ENCODE data around the gene CHCHD3. TPM values are rescaled to one million over a fixed set of nuclear protein-coding genes. Genes with fewer than 3 reads are reported as not detected.
"Not testable (repeated sequence)": the region's sequence is repeated elsewhere in the genome, so short reads cannot be mapped to it uniquely, and the experiment has no call there.

CHCHD3 gene
- total RNA-seq, 1 experiment from 2014 or later, result 192 TPM

DNA sequence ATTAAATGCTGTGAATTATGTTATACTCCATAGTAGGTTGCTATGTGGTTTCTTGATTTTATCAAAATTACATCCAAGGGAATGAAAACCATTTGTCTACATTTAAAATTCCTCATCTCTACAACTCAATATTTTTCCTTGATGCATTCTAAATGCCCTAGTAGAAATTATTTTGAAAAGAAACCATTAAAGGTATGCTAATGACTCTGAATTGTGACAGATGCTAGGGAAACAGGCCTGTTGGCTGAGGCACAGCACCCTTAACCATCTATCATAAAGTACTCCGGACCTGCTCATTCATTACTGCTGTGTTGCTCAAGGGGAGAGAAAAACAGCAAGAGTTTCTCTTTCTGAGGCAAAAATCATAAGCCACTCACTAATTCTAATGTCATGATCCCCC lies 131.2 kb downstream of the CHCHD3 start:
- DNase-seq, result no peak
- no peaks in the 10 kb centered on the region for H3K4me1 ChIP-seq
- H3K27ac ChIP-seq, result no peak overlapping the region

DNA sequence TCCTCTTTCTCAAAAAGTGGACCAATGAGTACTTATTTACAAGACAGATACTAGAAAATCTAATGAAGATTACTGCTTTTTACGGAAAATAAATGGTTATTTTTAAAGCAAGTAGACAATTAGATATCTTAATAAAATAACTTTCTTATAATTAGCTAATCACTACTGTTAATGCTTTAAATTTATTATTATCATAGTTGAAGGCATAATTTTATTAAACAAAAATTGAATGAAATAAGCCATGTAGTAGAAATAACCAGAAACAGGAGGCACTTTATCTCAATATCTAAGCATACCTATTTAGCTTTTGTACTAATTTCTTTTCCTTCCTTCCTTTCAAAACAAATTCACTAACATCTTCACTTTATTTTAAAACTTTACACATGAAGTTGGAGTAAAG lies 134.9 kb downstream of the CHCHD3 start:
- no peaks in the 10 kb centered on the region for H3K9me3 ChIP-seq (replicated peaks)
- no peak overlapping the region for H3K4me3 ChIP-seq
- DNase-seq, result no peak
- peaks cover 2% of the 10 kb centered on the region; the same call in 1 of the 2 replicates for H3K36me3 ChIP-seq
- H3K4me1 ChIP-seq, result no peaks in the 10 kb centered on the region
- no peak overlapping the region for H3K27ac ChIP-seq
- H3K27me3 ChIP-seq, result no peaks in the 10 kb centered on the region

More for the DNA sequence above, 131.2 kb downstream of the CHCHD3 start:
- no peak overlapping the region for H3K4me3 ChIP-seq
- 0 out of 2 replicates have a peak, but pooled peaks cover 2% of the 10 kb centered on the region for H3K36me3 ChIP-seq
- H3K9me3 ChIP-seq (replicated peaks), result no peaks in the 10 kb centered on the region
- H3K27me3 ChIP-seq, result no peaks in the 10 kb centered on the region

DNA sequence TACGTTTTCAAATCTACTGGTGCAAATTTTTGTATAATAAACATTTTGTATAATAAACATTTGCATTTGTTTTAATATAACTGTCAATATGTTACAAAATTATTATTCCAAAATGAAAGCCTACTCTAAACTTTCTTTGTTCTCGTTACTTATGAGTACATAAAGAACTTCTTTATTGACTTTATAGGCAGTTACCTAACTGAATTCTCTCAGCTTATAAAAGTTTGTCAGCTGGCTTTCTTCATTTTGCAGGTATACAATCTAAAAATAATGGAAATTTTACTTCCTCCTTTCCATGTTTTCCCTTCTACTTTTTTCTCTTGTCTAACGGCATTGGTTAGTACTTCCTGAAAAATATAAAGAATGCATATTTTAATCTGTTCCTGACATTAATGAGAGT lies 137.1 kb downstream of the CHCHD3 start:
- Histone ChIP-seq H3K9me3 (replicated peaks) (no peaks in the 10 kb centered on the region), H3K27me3 (no peaks in the 10 kb centered on the region), H3K27ac (no peak overlapping the region), H3K4me1 (no peaks in the 10 kb centered on the region), H3K4me3 (no peak overlapping the region), H3K36me3 (peaks cover 2% of the 10 kb centered on the region; the same call in 1 of the 2 replicates)
- no peak for DNase-seq

DNA sequence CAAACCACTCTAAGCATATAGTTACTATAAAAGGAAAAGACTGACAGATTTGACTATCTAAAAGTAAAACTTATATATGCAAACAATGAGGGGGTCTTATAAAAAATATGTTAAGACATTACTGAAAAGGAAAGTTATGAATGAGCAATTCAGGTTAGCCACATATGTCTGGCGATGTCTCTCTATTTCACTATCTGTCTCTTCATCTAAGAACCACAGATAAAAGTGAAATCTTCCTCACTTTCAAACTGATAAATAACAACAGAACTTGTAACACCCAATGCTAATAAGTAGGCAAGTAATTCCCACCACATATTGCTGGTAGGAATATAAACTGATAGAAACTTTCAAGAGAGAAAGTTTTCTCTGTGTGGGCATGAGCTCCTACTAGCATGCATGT lies 138.2 kb downstream of the CHCHD3 start:
- H3K4me3 ChIP-seq, result no peak overlapping the region
- H3K4me1 ChIP-seq, result no peaks in the 10 kb centered on the region
- H3K36me3 ChIP-seq, result no peaks in the 10 kb centered on the region; the same call in 1 of the 2 replicates
- no peaks in the 10 kb centered on the region for H3K27me3 ChIP-seq
- H3K27ac ChIP-seq, result no peak overlapping the region
- no peaks in the 10 kb centered on the region for H3K9me3 ChIP-seq (replicated peaks)
- DNase-seq, result no peak

DNA sequence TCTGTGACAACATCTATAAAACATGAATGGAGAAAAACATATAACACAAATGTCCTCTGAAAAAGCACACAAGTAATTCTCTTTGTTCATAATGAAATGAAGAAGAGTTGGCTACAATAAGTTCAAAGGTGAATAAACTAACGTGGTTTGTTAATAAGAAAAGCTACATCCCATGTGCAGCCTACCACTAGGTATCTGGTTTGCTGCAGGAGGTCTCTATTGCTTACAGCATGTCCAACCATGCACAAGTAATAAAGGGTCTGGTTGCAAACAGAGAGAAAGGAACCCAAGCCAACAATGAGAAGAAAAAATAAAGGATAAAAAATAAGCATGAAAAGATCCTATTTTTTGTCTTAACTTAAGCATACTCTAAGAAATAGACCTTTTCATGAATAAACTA lies 139.2 kb downstream of the CHCHD3 start:
- no peaks in the 10 kb centered on the region; the same call in 1 of the 2 replicates for H3K36me3 ChIP-seq
- no peaks in the 10 kb centered on the region for H3K4me1 ChIP-seq
- H3K4me3 ChIP-seq, result no peak overlapping the region
- no peak for DNase-seq
- H3K27me3 ChIP-seq, result no peaks in the 10 kb centered on the region
- no peak overlapping the region for H3K27ac ChIP-seq
- H3K9me3 ChIP-seq (replicated peaks), result no peaks in the 10 kb centered on the region

DNA sequence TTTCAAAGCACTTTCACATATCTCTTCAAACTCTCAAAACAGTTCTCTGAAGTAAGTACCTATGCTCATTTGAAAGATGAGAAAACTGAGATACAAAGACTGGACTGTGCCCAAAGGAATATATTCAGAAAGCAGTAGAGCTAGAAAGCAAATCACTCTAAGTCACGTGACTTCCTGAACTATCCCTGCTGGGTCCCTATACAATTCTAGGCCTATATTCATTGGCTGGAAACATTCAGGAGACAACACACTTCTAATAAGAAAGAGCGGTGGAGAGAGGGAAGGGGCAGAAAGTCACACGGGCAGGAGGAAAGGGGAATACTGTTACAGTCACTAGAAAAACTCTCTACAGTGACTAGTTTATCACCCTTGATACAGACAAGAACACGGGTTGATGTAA lies 140.0 kb downstream of the CHCHD3 start:
- H3K27ac ChIP-seq, result no peak overlapping the region
- no peaks in the 10 kb centered on the region for H3K9me3 ChIP-seq (replicated peaks)
- DNase-seq, result no peak
- H3K36me3 ChIP-seq, result no peaks in the 10 kb centered on the region; the same call in 1 of the 2 replicates
- H3K4me1 ChIP-seq, result no peaks in the 10 kb centered on the region
- H3K4me3 ChIP-seq, result no peak overlapping the region
- no peaks in the 10 kb centered on the region for H3K27me3 ChIP-seq

DNA sequence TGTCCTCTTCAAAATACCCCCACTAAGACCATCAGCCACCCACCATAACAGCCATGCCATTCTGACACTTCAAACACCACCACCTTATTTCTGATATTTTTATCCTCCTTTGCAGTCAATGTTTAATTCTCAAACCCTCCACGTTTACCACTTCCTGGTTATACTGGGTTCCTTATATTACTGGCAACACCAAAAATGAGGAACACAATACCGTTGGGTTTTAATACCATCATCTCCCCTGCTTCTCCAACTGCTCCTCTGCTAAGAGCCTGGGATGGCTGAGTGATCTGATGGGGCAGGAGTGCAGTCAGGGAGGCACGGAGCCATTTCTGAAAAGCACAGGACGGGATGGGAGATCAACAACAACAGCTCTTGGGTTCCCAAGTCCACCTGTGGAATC lies 140.5 kb downstream of the CHCHD3 start:
- no peaks in the 10 kb centered on the region for H3K9me3 ChIP-seq (replicated peaks)
- no peak overlapping the region for H3K27ac ChIP-seq
- no peak for DNase-seq
- H3K4me1 ChIP-seq, result no peaks in the 10 kb centered on the region
- H3K36me3 ChIP-seq, result no peaks in the 10 kb centered on the region; the same call in 1 of the 2 replicates
- no peak overlapping the region for H3K4me3 ChIP-seq
- no peaks in the 10 kb centered on the region for H3K27me3 ChIP-seq

DNA sequence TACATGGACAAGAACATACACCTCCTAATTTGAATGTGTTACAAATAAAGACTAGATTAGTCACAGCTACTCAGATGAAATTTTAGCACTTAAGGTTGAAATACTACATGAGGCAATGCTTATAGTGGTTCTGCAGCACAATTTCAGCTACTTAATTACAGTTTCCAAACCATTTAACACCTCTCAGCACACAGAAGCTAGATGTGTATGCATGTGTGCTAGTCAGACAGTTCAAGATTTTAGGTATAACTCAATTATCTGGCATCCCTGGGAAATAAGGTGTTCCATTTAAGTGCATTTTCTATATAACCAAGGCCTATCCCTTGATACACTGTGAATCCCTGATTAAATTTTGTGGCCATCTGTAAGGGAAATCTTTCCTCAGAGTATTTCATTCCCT lies 141.8 kb downstream of the CHCHD3 start:
- H3K9me3 ChIP-seq (replicated peaks), result no peaks in the 10 kb centered on the region
- no peaks in the 10 kb centered on the region for H3K27me3 ChIP-seq
- no peaks in the 10 kb centered on the region for H3K4me1 ChIP-seq
- DNase-seq, result no peak
- no peak overlapping the region for H3K27ac ChIP-seq
- no peak overlapping the region for H3K4me3 ChIP-seq
- H3K36me3 ChIP-seq, result no peaks in the 10 kb centered on the region; the same call in 1 of the 2 replicates

DNA sequence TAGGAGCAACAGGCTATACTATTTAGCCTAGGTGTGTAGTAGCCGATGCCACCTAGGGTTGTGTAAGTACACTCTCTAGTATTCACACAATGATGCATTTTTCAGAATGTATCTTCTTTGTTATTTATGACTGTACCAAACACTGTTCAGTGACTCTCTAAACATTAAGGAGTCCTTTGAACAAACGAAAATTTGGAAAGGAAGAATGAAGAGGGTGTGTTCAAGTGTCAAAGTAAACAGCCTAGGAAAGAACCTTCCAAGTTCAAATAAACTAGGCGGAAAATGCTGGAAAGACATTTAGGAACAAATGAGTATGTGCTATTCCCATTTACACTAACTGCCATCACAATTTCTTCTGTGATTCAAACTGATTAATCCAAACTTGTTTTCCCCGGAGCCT lies 142.4 kb downstream of the CHCHD3 start:
- DNase-seq, result no peak
- no peaks in the 10 kb centered on the region; the same call in 1 of the 2 replicates for H3K36me3 ChIP-seq
- no peaks in the 10 kb centered on the region for H3K4me1 ChIP-seq

DNA sequence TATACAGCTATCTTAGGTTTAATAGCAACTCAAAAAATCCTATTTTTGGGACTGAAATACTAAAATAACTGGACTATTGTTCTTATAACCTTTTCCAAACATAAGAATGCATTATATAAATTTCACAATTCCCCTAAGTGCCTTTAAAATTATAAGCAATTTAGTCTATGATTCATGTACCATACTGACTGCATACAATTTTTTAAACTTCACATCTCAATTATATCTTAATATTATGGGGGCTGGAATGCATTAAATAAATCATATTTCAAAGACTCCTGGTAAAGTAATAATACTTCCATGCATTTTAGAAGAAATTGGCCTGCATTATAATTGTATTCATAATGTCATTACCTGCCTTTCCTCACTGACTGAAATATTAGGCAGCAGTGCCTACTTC lies 144.6 kb downstream of the CHCHD3 start:
- Histone ChIP-seq H3K27ac (no peak overlapping the region), H3K4me1 (no peaks in the 10 kb centered on the region), H3K9me3 (replicated peaks) (no peaks in the 10 kb centered on the region), H3K27me3 (no peaks in the 10 kb centered on the region), H3K4me3 (no peak overlapping the region), H3K36me3 (no peaks in the 10 kb centered on the region)
- DNase-seq, result no peak

More for the DNA sequence above, 142.4 kb downstream of the CHCHD3 start:
- Histone ChIP-seq H3K27ac (no peak overlapping the region), H3K27me3 (no peaks in the 10 kb centered on the region), H3K4me3 (no peak overlapping the region), H3K9me3 (replicated peaks) (no peaks in the 10 kb centered on the region)

DNA sequence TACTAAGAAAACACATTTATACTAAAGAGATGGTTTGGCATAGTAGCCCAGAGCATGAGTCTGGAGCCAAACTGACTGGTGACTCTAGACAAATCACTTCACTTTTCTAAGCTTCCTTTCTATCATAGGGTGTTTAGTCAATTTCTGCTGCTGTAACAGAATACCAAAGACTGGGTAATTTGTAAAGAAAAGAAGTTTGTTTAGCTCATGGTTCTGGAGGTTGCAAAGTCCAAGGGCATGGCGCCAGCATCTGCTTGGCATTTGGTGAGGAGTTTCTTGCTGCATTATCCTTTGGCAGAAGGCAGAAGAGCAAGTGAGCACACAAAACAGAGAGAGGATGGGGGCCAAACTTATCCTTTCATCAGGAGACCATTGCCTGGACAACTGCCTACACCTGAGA lies 146.3 kb downstream of the CHCHD3 start:
- Histone ChIP-seq H3K27me3 (no peaks in the 10 kb centered on the region), H3K27ac (no peak overlapping the region), H3K36me3 (no peaks in the 10 kb centered on the region), H3K4me3 (no peak overlapping the region), H3K9me3 (replicated peaks) (no peaks in the 10 kb centered on the region), H3K4me1 (no peaks in the 10 kb centered on the region)
- no peak for DNase-seq

DNA sequence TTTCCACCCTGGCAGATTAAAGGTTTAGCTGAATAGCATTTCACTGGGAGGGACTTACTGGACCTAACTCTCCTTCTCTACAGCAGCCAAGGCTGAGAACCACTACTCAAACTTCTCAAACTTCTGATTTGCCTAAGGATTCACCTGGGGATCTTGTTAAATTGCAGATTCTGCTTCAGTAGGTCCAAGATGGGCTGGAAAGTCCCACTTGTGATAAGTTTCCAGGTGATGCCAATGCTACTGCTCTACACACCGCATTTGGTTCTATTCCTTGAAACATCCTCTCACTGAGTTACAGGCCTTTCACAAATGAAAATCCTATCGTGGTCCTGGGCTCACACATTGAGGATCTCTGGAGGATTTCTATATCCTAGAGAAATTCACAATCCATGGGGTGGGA lies 147.9 kb downstream of the CHCHD3 start:
- Histone ChIP-seq H3K27ac (no peak overlapping the region), H3K9me3 (replicated peaks) (no peaks in the 10 kb centered on the region), H3K4me1 (no peaks in the 10 kb centered on the region), H3K36me3 (no peaks in the 10 kb centered on the region), H3K4me3 (no peak overlapping the region), H3K27me3 (no peaks in the 10 kb centered on the region)
- DNase-seq, result no peak

DNA sequence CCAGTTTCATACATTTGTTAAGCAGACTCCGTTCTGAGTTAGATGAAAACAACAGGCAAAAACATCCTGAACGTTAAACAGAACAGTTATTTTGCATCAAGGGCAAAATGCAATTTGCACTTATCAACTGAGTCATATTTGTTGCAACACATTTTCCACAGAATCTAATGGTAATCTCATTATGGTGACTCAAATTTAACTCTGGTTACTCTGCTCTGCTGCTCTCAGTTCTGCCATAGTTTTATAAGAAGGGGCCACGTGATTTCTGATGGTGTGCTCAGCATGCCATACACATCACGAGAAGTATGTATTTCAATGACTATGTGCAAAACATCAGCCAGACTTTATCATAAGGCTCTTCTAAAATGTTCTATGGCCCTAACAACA lies 148.8 kb downstream of the CHCHD3 start:
- no peaks in the 10 kb centered on the region for H3K4me1 ChIP-seq
- H3K27ac ChIP-seq, result no peak overlapping the region
- DNase-seq, result no peak
- no peak overlapping the region for H3K4me3 ChIP-seq
- no peaks in the 10 kb centered on the region for H3K9me3 ChIP-seq (replicated peaks)
- no peaks in the 10 kb centered on the region for H3K36me3 ChIP-seq
- H3K27me3 ChIP-seq, result no peaks in the 10 kb centered on the region

DNA sequence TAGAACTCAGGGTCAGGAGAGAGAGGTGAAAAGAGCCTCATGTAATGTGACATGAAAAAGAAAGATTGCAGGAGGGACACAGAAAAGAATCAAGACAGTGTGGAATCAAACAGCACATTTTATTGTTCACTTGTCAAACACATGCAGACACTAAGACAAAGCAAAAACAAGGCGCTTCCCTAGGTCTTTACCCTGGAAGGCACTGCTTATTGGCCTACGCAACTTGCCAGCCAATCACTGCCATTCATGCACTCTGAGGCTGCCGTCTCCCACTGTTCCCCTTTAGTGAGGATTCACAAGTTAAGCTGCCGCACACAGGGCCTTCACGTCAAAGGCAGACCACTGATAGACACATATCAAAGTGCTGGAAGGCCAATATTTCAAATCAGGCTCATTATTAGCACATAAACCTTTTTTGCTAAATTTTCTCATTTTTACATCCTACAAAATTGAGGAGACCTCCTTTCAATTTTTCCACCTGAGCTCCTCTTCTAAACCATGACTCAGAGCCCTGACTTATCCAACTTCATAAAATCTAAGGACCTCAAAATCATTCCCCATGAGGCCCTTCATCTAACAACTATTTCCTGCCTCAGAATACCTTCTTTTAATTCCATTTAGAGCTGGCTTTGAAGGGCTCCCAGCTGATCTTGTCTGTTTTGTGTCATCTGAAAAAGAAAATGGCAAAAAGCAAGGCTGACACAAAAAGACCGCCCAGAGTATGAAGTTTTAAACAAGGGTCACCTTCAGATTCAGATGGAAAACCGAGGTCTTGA lies 149.4 kb downstream of the CHCHD3 start:
- no peaks in the 10 kb centered on the region for H3K9me3 ChIP-seq (replicated peaks)
- no peak overlapping the region for H3K27ac ChIP-seq
- H3K36me3 ChIP-seq, result no peaks in the 10 kb centered on the region
- DNase-seq, result no peak
- H3K4me1 ChIP-seq, result no peaks in the 10 kb centered on the region
- no peak overlapping the region for H3K4me3 ChIP-seq
- H3K27me3 ChIP-seq, result no peaks in the 10 kb centered on the region

DNA sequence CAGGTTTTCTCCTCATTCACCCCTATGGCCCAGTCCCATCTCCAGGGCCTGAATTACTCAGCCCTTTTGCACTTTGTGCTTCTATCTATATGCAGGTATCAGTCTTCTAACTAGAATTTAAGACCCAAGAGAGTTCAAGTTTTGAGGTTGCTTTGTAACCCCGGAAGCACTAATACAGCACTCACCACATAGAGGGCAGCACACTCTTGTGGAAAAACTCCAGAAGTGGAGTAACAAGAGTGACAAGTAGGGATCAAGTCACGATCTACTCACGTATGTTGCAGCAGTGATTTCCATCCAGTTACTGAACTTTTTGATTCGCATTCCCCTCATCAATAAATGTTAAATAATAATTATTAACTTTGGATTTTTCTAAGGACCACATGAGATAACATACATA lies 151.0 kb downstream of the CHCHD3 start:
- Histone ChIP-seq H3K36me3 (no peaks in the 10 kb centered on the region), H3K9me3 (replicated peaks) (no peaks in the 10 kb centered on the region), H3K27ac (no peak overlapping the region), H3K4me1 (no peaks in the 10 kb centered on the region), H3K4me3 (no peak overlapping the region), H3K27me3 (no peaks in the 10 kb centered on the region)
- DNase-seq, result no peak

DNA sequence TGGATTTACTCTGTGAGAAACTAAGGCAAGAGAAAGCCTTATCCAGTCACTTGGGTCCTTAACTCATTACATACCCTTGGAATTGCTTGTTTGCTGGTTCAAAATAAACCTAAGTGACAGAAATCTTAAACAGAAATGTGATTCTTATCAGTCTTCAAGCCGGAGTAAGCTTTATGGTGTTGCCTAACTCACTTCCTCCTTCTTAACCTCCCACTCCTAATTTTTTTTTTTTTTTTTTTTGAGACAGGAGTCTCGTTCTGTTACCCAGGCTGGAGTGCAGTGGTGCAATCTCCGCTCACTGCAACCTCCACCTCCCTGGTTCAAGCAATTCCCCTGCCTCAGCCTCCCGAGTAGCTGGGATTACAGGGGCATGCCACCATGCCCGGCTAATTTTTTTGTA lies 151.9 kb downstream of the CHCHD3 start:
- not testable (repeated sequence) for H3K4me1 ChIP-seq; H3K27ac ChIP-seq; H3K27me3 ChIP-seq; H3K4me3 ChIP-seq; H3K36me3 ChIP-seq; H3K9me3 ChIP-seq (replicated peaks); DNase-seq

Data from SJCRH30 (cell line).